NCI-H345 (cell line): ENCODE results near the gene CR1.
"Not testable (repeated sequence)": the region's sequence is repeated elsewhere in the genome, so short reads cannot be mapped to it uniquely, and the experiment has no call there.

Experiments
- DNase-seq: peaks from one replicate; lab custom pipeline; 2025; lab: John Stamatoyannopoulos, UW

The CR1 gene

DNA sequence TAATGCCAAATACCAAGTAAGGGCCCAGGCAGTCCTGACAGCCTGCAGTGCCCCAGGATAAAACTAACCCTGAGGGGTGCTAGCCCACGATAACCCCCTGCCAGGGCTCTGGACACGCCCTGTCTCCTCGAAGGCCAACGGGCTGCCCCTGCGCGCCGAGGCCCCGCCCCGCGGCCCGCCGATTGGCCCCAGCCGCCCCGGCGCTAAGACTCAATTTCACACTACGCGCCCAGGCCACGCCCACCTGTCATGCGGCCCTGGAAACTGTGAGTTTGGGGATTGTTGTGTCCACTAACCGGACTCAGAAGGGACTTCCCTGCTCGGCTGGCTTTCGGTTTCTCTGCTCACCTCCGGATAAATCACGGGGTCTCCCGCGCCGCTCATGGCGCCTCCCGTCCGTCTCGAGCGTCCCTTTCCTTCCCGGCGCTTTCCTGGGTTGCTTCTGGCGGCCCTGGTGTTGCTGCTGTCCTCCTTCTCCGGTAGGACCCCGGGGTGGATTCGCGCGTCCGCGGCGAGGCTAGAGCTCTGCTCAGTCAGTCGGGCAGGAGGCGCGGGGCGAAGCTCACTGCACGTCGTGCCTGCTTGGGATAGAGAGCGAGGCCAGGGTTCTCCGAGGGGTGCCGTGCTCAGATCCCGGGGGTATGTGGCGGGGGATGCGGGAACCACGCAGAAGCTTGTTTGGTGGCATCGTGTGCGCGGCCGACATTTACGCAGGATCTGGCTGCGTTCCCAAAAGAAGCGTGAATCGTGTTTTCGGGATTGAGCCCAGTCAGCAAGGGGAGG, 149.1 kb downstream of the CR1 start, which contains the start of gene CR1L:
Gene CR1L (plus strand): TSS at position 282 of the 783 bp plus-strand sequence. CDS start 101 bp downstream, at position 383.
- DNase-seq = peak; percentile 80

DNA sequence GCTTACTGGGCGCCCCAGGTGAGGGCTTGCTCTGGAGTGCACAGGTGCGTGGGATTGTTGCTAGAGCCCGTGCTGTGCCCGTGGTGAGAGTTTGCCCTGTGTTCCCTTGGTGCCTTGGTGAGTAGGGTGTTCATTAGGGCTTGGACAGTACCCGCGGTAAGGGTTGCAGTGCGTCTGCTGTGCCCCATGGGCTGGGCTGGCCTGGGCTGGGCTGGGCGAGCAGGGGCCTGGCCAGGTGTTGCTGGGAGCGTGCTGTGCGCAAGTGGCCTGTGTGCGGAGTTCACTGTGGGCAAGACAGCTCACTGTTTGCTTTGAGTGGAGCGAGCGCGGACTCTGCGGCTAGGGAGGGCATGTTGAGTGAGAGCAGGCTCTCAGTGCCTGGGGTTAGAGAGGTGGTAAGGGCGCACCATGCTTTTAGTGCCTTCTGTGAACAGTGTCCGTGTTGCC, 149.7 kb downstream of the CR1 start:
- no peak for DNase-seq

DNA sequence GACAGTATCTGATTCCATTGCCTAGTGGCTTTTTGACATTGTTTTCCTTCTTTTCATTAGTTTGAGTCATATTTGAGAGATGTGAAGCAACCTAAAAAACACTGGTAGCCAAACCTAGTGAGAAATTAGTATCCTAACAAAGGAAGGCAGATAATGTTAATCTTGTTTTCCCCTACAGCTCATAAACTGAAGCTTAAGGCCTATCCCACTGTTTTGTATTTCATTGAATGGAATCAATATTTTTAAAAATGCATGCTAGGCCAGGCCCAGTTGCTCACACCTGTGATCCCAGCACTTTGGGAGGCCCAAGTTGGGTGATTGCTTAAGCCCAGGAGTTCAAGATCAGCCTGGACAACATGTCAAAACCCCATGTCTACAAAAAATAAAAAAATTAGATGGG, 150.2 kb downstream of the CR1 start:
- DNase-seq = no peak

DNA sequence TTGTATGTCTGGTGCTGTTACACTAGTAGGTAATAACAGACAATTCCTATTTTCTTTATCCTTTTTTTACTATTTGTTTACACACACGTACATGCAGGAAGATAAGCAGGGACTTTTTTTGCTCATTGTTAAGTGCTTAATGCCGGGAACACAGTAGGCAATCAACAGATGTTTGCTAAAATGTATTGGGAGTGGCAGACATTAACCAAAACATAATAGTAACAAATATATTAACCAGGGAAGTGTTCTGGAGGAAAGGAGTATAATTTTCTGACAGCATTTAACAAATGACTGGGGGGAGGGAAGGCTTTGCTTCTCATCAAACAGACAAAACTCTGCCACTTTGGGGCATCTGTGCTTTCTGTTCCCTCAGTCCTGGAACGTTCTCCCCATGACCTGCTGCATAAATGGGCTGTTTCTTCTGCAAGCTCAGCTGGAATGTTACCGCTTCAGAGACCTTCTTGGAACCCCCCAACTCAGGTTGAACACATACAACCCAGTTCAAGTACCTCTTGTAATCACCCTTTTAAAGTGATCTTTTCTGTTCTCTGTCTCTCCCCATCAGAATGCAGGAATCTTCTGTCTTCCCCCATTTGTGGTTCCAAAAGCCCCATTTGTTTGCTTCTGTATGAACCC, 151.1 kb downstream of the CR1 start:
- DNase-seq = no peak

DNA sequence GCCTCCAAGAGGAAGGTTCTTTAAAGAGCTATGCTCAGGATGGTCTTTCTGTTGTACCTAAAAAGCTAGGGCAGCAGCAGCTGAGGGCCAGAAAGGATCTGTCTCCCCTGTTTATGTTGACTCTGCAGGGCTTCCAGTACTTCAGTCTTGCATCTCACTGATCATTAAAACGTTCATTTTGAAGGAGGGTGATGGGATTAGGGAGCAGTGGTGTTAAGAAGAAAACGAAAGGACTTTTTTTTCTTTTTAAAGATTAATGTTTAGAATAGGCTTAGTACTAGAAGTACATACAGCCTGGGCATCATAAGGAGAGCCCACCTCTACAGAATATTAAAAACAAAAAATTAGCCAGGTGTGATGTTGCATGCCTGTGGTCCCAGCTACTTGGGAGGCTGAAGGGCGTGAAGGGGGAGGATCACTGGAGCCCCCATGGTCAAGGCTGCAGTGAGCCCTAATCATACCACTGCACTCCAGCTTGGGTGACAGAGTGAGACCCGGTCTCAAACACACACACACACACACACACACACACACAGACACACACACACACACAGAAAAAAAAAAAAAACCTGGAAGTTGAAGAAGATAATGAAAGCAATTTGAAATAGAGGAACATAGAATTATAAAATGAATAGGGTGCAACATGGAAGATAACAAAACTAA, 151.8 kb downstream of the CR1 start:
- no peak for DNase-seq

DNA sequence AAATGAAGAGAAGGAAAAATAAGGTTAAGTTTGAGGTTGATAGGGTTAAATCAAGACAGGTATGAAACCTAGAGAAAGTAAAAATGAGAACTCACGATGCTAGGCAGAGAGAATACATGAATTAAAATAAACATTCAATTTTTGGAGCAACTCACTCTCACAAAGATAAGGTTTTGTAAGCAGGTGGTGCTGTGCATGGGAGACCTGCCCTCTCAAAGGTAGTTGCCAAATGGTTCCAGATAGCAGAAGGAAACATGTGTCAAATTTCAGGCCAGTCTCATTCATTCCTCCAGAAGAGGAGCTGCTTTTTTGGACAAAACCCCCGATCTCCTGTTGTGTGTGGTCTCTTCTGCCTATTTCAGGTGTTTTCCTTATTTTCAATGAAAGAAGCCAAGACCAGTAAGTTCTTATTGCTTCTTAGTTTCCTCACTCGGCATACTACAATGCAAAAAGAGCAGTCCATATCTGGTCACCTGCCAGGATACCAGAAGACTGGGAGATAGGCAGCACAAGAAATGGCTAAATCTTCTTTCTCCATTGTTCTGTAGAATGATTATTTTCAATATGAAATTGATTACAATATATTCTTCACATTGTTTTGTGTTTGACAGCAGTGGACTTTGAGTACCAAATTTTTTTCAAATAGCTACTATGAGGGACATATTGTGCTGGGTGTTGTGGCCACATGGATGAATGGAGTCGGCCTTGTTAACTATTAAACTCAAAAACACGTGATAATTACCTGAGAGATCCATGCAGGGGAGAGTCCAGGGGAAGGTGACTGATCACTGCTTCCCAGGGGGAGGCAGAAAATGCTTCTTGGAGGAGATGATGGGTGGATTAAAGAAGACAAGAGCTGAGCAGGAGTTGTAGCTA, 152.6 kb downstream of the CR1 start:
- no peak for DNase-seq

DNA sequence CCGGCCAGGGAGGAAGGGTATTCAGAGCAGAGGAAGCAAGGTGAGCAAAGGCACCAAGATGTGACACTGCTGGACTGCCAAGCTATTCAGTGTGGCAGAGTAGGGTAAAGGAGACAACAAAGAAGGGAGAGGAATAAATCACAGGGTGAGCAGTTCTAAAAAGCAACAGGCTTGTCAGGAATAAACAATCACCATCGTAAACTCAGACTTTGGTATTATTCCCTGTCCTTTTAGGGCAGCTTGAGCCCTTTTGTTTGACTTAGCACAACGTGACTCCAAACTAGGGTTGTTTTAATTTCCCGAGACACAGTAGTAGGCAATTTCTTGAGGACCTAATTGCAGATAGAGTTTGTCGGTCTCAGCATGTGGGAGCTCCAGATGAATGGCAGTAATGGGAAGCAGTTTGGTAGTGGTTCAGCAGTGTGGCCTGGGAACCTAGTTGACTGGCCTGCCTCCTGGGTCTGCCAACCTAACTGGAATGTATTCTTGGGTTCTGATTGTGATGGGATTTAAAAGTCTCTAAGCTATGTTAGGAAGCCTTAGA, 153.3 kb downstream of the CR1 start:
- DNase-seq = peak; percentile 19

DNA sequence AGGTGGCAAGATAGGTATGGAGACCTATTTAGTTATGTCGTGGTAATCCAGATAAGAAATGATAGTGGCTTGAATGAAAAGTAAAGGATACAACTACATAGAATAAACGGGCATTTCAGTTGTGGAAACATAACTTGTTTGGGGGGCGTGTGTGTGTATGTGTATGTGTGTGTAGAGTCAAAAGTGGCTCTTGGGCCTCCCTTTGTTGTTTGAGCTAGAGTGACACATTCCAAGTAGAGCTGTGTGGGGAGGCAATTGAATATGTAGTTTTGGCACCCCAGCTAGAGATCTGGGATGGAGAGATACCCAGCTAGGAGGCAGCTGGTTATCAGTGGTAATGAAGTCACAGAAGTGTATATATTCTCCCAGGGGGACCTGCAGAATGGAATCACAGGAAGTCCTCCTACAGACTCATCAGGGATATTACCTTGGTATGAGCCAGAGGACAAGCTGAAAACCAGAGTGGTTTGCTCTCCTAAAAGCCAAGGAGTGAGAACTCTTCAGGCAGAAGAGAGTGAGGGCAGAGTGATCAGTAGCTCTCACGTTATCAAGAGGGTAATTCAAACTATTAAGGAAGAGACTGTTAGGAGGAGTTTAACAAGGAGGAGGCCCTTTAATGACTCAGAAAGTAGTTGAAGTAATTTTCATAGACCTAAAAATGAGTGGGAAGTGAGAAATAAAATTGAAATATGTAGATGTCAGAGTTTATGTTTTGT, 154.1 kb downstream of the CR1 start:
- no peak for DNase-seq

DNA sequence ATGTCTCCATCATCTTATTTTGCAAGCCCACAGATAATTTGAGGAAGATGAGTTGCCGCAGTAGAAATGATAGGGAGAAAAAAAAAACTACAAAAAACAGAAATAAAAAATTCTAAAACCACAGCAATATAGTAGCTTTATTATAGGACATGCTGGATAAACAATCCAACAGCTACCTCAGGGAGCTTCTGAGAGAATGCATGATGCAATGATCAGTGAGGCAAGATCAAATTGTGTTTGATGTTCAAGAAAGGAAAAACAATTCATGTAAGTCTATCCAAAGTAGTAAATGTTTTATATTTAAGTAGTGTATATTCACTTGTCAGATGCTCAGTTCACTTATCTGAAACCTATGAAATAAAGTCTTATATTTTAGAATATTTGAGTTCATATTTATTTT, 155.6 kb downstream of the CR1 start:
- DNase-seq = no peak

DNA sequence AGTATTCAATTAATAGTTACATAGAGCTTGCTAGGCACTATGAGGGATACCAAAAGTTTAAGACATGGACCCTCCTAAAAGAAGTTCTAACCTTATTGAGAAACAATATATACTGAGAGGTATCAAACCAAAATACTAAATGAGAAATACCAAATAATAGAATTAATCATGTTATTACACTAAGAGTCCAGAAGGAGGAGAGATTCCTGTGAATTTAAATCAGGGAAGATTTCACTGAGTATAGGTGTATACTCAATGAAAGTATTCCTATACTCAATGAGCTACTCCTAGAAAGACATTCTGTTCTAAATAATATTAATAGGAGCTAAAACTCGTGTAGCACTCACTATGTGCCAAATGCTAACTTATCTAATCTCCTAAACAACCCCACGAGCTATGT, 158.4 kb downstream of the CR1 start:
- no peak for DNase-seq

DNA sequence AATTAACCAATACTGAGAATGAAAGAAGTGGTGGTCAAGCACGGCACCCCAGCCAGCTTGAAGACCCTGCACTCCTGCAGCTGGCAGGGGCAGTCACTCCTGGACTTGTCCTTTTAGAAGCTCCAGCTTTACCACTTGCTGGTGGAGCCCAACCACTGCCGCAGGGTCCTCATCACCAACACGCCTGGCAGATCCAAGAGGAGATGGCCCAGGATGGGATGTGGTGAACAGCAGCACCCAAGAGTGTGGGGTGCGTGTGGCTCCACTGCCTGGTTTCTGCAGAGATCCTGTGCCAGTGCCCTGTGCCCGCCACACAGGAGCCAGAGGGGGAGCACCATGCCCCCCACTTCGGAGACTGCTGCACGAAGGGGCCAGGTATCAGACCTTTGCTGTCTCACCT, 162.5 kb downstream of the CR1 start:
- no peak for DNase-seq

DNA sequence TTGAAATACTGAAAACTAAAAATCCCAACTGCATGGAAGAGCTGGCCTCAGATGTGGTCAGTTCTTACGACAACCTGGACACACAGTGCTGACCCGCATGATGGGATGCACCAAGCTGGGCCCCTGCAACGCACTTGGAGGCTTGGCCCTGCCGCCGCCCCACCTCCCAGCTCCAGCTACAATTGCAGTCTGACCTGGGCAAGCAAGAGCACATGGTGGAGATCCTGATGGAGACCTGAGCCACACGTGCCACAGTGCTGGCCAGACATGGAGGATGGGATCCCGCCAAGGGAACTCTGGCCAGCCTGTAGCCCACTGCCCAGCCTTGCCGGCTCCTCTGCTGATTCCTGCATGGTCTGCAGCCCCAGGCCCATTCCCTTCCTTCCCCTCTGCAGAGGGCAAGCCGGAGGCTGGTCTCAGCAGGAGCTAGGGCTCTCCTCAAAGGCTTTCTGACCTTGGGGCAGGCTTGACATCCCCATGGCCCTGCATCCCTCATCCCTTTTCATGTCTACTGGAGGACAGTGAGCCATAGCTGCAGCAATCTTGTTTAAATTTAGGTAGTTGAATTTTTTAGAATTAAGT, 163.0 kb downstream of the CR1 start:
- no peak for DNase-seq

DNA sequence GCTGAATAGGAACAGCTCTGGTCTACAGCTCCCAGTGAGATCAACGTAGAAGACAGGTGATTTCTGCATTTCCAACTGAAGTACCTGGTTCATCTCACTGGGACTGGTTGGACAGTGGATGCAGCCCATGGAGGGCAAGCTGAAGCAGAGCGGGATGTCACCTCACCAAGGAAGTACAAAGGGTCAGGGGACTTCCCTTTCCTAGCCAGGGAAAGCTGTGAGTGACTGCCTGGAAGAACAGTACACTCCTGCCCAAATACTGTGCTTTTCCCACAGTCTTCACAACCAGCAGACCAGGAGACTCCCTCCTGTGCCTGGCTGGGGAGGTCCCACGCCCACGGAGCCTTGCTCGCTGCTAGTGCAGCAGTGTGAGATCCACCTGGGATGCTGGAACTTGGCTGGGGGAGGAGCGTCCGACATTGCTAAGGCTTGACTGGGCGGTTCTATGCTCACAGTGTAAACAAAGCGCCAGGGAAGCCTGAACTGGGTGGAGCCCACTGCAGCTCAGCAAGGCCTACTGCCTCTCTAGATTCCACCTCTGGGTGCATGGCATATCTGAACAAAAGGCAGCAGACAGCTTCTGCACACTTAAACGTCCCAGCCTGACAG, 163.7 kb downstream of the CR1 start:
- peak; percentile 70 for DNase-seq

DNA sequence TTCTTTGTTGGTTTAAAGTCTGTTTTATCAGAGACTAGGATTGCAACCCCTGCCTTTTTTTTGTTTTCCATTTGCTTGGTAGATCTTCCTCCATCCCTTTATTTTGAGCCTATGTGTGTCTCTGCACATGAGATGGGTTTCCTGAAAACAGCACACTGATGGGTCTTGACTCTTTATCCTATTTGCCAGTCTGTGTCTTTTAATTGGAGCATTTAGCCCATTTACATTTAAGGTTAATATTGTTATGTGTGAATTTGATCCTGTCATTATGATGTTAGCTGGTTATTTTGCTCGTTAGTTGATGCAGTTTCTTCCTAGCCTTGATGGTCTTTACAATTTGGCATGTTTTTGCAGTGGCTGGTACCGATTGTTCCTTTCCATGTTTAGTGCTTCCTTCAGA, 165.5 kb downstream of the CR1 start:
- not testable (repeated sequence) for DNase-seq

DNA sequence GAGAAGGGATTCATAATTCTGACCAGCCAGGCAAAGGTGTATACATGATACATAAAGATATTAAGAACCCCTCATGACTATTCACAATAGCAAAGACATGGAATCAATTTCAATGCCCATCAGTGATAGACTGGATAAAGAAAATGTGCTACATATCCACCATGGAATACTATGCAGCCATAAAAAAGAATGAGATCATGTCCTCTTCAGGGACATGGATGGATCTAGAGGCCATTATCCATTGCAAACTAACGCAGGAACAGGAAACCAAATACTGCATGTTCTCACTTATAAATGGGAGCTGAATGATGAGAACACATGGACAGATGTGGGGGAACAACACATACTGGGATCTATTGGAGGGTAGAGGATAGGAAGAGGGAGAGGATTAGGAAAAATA, 170.4 kb downstream of the CR1 start:
- no peak for DNase-seq

DNA sequence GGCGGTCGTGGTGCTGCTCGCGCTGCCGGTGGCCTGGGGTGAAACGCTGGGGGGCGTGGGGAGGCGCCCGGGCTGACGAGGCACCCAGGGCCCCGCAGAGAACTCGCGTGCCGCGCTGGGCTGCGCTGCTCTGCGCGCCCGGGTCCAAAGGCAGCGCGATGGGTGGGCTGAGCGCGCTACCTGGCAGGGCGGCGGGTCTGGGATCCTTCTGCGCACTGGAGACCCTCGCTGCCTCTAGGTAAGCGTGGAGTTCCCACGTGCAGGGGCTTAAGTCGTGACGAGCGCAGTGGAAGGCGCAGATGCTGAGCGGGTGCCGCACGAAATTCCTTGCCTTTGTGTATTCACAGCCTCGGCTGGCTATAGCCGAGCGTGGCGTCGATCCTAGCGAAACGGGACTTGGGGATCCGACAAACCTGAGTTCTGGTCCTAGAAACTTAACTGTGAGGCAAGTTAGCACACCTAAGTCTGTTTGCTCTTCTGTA, 173.6 kb downstream of the CR1 start:
- no peak for DNase-seq

DNA sequence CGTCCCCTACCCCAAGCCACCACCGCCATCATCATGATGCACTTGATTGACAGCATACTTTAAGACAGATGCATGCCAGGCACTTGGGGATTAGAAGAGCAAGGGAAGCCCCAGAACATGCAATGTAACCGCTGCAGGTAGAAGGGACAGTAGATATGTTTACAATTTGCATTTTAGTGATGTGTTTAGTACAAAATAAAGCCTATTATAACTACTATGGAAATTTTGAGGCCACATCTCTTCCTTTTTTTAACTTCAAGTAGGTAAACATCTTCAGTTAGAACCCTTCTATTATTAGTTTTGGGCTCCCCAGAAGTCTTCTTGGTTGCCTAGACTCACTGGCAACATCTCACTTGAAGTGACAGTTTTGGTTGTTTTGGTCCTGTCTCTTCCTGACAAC, 174.2 kb downstream of the CR1 start:
- DNase-seq = no peak

DNA sequence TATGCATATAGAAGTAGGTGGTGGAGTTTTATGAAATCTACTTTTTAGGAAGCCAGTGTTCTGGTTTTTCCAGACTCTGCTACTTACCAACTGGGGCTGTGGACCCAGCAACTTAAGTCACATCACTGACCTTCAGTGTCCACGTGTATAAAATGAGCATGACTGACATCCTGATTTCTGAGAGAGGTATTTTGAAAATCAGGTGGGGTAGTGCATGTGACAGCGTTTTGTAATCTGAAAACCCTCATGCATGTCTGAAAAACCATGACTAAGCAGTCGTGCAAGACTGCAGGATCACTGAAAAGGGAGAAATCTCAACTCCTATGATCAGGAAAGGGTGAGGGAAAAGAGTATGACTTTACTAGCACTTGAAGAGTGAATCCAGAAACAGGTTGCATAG, 175.0 kb downstream of the CR1 start:
- DNase-seq = no peak

DNA sequence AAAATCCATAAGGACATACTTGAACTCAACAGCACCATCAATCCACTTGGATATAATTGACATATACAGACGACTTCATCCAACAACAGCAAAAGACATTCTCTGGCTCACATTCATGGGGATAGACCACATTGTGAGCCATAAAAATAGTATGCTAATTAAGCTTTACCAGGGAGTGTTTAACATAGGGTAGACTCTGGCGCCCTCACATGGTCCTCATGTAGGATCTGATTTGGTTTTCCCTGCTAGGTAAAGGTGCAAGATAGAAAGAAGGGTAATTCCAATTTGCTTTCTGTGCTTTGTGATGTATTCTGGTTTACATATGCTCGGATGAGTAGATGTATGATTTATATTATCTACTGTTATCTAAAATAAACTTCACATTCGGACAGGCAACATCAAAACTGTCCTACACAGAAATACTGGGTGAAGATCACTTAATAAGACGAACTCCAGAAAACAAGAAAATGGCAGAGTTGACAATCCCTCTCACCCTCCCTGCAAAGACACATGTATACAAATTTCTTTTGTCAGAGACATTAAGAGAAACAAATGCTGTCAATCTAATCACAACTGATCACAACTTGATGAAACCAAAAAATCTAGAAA, 176.7 kb downstream of the CR1 start:
- peak; percentile 58 for DNase-seq

DNA sequence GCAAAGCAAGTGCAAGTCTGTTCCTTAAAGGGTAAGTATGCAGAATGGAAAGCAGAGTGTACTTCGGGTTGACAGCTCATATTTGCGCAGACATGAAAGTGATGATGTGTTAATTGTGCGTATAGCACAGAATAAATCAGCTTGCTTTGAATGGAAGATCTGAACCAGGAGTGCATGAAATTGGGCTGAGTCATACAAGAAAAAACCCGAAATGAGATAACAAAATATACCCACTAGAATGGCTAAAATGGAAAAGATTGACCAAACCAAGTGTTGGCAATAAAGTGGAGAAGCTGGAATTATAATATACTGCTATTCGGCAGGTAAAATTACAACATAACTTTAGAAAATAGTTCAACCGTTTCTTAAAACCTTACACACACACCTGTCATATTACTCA, 177.4 kb downstream of the CR1 start:
- no peak for DNase-seq
